ENCODE measurements around the gene KRT3.

- TF ChIP-seq, protein P1, sequence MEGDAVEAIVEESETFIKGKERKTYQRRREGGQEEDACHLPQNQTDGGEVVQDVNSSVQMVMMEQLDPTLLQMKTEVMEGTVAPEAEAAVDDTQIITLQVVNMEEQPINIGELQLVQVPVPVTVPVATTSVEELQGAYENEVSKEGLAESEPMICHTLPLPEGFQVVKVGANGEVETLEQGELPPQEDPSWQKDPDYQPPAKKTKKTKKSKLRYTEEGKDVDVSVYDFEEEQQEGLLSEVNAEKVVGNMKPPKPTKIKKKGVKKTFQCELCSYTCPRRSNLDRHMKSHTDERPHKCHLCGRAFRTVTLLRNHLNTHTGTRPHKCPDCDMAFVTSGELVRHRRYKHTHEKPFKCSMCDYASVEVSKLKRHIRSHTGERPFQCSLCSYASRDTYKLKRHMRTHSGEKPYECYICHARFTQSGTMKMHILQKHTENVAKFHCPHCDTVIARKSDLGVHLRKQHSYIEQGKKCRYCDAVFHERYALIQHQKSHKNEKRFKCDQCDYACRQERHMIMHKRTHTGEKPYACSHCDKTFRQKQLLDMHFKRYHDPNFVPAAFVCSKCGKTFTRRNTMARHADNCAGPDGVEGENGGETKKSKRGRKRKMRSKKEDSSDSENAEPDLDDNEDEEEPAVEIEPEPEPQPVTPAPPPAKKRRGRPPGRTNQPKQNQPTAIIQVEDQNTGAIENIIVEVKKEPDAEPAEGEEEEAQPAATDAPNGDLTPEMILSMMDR (IDR thresholded peaks at IDR 0.05; ENCODE audit: low read depth, low read length, missing input control) = no peak
- TF ChIP-seq RAD21 (IDR thresholded peaks at IDR 0.05) (no peak), HNF4G (IDR thresholded peaks at IDR 0.05) (no peak), TAF1 (conservative IDR thresholded peaks at IDR 0.05) (no peak), RXRA (IDR thresholded peaks at IDR 0.05) (no peak), JUND (IDR thresholded peaks at IDR 0.05) (no peak)
These were observed 18.8 kb upstream of the KRT3 start for GRCh38 chr12:52814710-52815155.

Data from liver (tissue), 3 donors.